ENCODE data around the gene MTO1. TPM values are rescaled to one million over a fixed set of nuclear protein-coding genes. Genes with fewer than 3 reads are reported as not detected.
A peak's percentile ranks its signal among the peaks of the same experiment; 100 is the strongest.

The MTO1 gene
- total and polyA plus RNA-seq, 7 donors, result 15.9 to 25.9 (median 20.2) TPM

DNA sequence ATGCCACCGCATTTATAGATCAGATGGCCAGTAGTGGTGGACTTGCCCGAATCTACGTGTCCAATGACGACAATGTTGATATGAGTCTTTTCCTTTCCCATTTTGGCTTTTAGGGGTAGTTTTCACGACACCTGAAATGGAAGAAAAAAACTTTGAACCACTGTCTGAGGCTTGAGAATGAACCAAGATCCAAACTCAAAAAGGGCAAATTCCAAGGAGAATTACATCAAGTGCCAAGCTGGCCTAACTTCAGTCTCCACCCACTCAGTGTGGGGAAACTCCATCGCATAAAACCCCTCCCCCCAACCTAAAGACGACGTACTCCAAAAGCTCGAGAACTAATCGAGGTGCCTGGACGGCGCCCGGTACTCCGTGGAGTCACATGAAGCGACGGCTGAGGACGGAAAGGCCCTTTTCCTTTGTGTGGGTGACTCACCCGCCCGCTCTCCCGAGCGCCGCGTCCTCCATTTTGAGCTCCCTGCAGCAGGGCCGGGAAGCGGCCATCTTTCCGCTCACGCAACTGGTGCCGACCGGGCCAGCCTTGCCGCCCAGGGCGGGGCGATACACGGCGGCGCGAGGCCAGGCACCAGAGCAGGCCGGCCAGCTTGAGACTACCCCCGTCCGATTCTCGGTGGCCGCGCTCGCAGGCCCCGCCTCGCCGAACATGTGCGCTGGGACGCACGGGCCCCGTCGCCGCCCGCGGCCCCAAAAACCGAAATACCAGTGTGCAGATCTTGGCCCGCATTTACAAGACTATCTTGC lies 58.6 kb downstream of the MTO1 start:
- Histone ChIP-seq H3K27ac (peak overlapping the region; percentile 90), H3K36me3 (ENCODE audit: insufficient read depth in 1 of 2, low read depth in 1 of 2) (peaks cover 2 to 43% of the 10 kb centered on the region in 2 donors), H3K4me1 (peaks cover 12% of the 10 kb centered on the region), H3K27me3 (ENCODE audit: insufficient read depth in 3 of 3, low read length in 2 of 3) (peaks cover 0 to 53% (median 17%) of the 10 kb centered on the region in 3 donors), H3K9me3 (no peaks in the 10 kb centered on the region), H3K4me3 (peak overlapping the region; percentile 91)
- DNase-seq, result peak; percentile 77 to 86
- TF ChIP-seq CTCF (IDR thresholded peaks at IDR 0.05), result no peak
- ATAC-seq, result peak; percentile 59 to 77 (median 71)
- WGBS, 3 donors, result 2 to 7% (median 5%) methylated on average over 54 to 56 of the region's 56 CpGs
- intact Hi-C loops (cut with DNase I), result no loop called here

DNA sequence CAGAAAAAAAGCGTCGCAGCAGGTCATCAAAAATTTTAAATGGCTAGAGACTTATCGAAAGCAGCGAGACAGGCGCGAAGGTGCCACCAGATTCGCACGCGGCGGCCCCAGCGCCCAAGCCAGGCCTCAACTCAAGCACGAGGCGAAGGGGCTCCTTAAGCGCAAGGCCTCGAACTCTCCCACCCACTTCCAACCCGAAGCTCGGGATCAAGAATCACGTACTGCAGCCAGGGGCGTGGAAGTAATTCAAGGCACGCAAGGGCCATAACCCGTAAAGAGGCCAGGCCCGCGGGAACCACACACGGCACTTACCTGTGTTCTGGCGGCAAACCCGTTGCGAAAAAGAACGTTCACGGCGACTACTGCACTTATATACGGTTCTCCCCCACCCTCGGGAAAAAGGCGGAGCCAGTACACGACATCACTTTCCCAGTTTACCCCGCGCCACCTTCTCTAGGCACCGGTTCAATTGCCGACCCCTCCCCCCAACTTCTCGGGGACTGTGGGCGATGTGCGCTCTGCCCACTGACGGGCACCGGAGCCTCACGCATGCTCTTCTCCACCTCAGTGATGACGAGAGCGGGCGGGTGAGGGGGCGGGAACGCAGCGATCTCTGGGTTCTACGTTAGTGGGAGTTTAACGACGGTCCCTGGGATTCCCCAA lies 59.3 kb downstream of the MTO1 start, which contains the start of gene EEF1A1:
Gene EEF1A1, minus strand, starts transcription at position 345 of the 663 bp plus-strand sequence. CDS start 1,006 bp downstream, outside the sequence.
- Histone ChIP-seq H3K9me3 (no peaks in the 10 kb centered on the region), H3K27me3 (ENCODE audit: insufficient read depth in 3 of 3, low read length in 2 of 3) (peaks cover 0 to 58% (median 17%) of the 10 kb centered on the region in 3 donors), H3K4me1 (peaks cover 12% of the 10 kb centered on the region), H3K4me3 (peak within 1 kb of the TSS; percentile 91), H3K27ac (peak within 1 kb of the TSS; percentile 90), H3K36me3 (ENCODE audit: insufficient read depth in 1 of 2, low read depth in 1 of 2) (peaks cover 2 to 37% of the 10 kb centered on the region in 2 donors)
- DNase-seq (peak; percentile 98), ATAC-seq (peak; percentile 76 to 88 (median 82))
- TF ChIP-seq CTCF (IDR thresholded peaks at IDR 0.05), result no peak
- 1 to 3% (median 1%) methylated on average over 53 of the region's 53 CpGs for WGBS, 3 donors
- intact Hi-C loops (cut with DNase I), result loop anchor here in 1 of 2 donors (1.0 kb wide), 1 partner anchor 59 kb away; no protein-coding TSS in a partner anchor

GRCh38 chr6:73521351-73521985 lies 59.9 kb downstream of the MTO1 start:
- peaks cover 12% of the 10 kb centered on the region for H3K4me1 ChIP-seq
- intact Hi-C loops (cut with DNase I), result loop anchor here in 1 of 2 donors (1.0 kb wide), 1 partner anchor 59 kb away; no protein-coding TSS in a partner anchor
- H3K27ac ChIP-seq, result peak overlapping the region; percentile 90
- H3K4me3 ChIP-seq, result peak overlapping the region; percentile 91
- ATAC-seq (peak in 3 of 4 donors; percentile 23 to 57 (median 51)), DNase-seq (peak in 1 of 2 donors; percentile 80)
- no peaks in the 10 kb centered on the region for H3K9me3 ChIP-seq
- H3K36me3 ChIP-seq (ENCODE audit: insufficient read depth in 1 of 2, low read depth in 1 of 2), result peaks cover 2 to 30% of the 10 kb centered on the region in 2 donors
- TF ChIP-seq CTCF (IDR thresholded peaks at IDR 0.05), result no peak
- H3K27me3 ChIP-seq (ENCODE audit: insufficient read depth in 3 of 3, low read length in 2 of 3), result peaks cover 0 to 65% (median 17%) of the 10 kb centered on the region in 3 donors
- WGBS, 3 donors, result 2 to 5% (median 3%) methylated on average over 36 of the region's 36 CpGs

- intact Hi-C loops (cut with DNase I), result no loop called here
- H3K36me3 ChIP-seq (ENCODE audit: insufficient read depth in 1 of 2, low read depth in 1 of 2), result peaks cover 0 to 11% of the 10 kb centered on the region in 2 donors
- no peak for TF ChIP-seq CTCF (IDR thresholded peaks at IDR 0.05)
- peaks cover 9% of the 10 kb centered on the region for H3K4me1 ChIP-seq
- no peaks in the 10 kb centered on the region for H3K9me3 ChIP-seq
- ATAC-seq (no peak), DNase-seq (peak; percentile 41 to 72)
- H3K27me3 ChIP-seq (ENCODE audit: insufficient read depth in 3 of 3, low read length in 2 of 3), result peaks cover 0 to 72% (median 21%) of the 10 kb centered on the region in 3 donors
- WGBS, 3 donors, result 8 to 14% (median 9%) methylated on average over 40 to 50 of the region's 50 CpGs
- H3K4me3 ChIP-seq, result peak overlapping the region; percentile 91
- H3K27ac ChIP-seq, result peak overlapping the region; percentile 86
These were observed 62.0 kb downstream of the MTO1 start for GRCh38 chr6:73523434-73524123.
